Right lobe of liver (tissue), 6 donors: Measurements from ENCODE around the gene RHO. TPM values are rescaled to one million over a fixed set of nuclear protein-coding genes. Genes with fewer than 3 reads are reported as not detected.
A peak's percentile ranks its signal among the peaks of the same experiment; 100 is the strongest.
"Not testable (repeated sequence)": the region's sequence is repeated elsewhere in the genome, so short reads cannot be mapped to it uniquely, and the experiment has no call there.

Source experiments
- ATAC-seq, 4 donors: fragments of 200-7000 bp; cut with Tn5 transposase; one replicate each; pipeline ENCODE4 v1.9.1; 2020; ENCODE audit warnings: mild to moderate bottlenecking in 4 of 4, moderate library complexity in 4 of 4
- DNase-seq, 3 donors: peaks; one replicate each; pipeline ENCODE4 v3.0.0-alpha.2; 2020
- H3K27ac ChIP-seq, 3 donors: fragments of 200-600 bp; one replicate each; pipeline ENCODE4 v1.8.0; 2022
- H3K27me3 ChIP-seq, 2 donors: fragments of 200-600 bp; one replicate each; pipeline ENCODE4 v1.8.0; 2022
- H3K36me3 ChIP-seq, 4 donors: fragments of 200-600 bp; sonication (generic) in 1 of 4; one replicate each; pipeline versions ENCODE4 v1.5.1 to v1.8.0; 2017 to 2022; ENCODE audit warnings: control low read depth in 1 of 4
- H3K4me1 ChIP-seq, 4 donors: fragments of 200-600 bp; sonication (generic) in 1 of 4; one replicate each; pipeline versions ENCODE4 v1.5.1 to v1.8.0; 2017 to 2022; ENCODE audit warnings: control low read depth in 1 of 4
- H3K4me3 ChIP-seq, 3 donors: fragments of 200-600 bp; one replicate each; pipeline ENCODE4 v1.8.0; 2022
- H3K9me3 ChIP-seq, 4 donors: fragments of 200-600 bp; sonication (generic) in 1 of 4; one replicate each; pipeline versions ENCODE4 v1.5.1 to v1.8.0; 2017 to 2022; ENCODE audit warnings: control low read depth in 1 of 4
- CTCF ChIP-seq, 4 donors: fragments of 200-600 bp in 3 of 4; fragments of 450-650 bp in 1 of 4; IDR thresholded peaks; one replicate each; pipeline versions ENCODE4 v1.5.1 to v1.8.0; 2016 to 2022; ENCODE audit warnings: antibody characterized with exemption in 4 of 4, mild to moderate bottlenecking in 2 of 4
- POLR2A ChIP-seq: fragments of 450-650 bp; IDR thresholded peaks from one replicate; pipeline ENCODE4 v1.6.1; 2017; ENCODE audit warnings: antibody characterized with exemption, mild to moderate bottlenecking
- WGBS: methylation state at CpG from one replicate; pipeline ENCODE4 v1.1.6; 2018; ENCODE audit warnings: low coverage, low lambda C conversion rate; ENCODE audit not compliant: insufficient coverage; ENCODE audit errors: missing lambda C conversion rate; 5-methylcytosine and 5-hydroxymethylcytosine counted together
- intact Hi-C, 2 donors: fragments of 100-400 bp; cut with DNase I; formaldehyde crosslinking; loops; one replicate each; pipeline versions ENCODE4 v1.11.2 to v1.14.1; 2022
- total RNA-seq, 6 experiments: library from RNA; depleted of rRNA in 2 of 6; stranded (reverse); fragments of >200 nt in 2 of 6; fragmentation: NEBNext Ultra II Directional in 3 of 6; extraction: Animal tissue kit (Norgen Biotek cat#: 25700) in 3 of 6; gene quantifications; one replicate each; pipeline versions ENCODE4 v1.1.0 to v1.2.4, GENCODE V29; 2016 to 2023
- donor health status: DM: no; HTN: yes; CAD: no.
- donor health status: DM: no; HTN: no; CAD: no.
- donor health status: DM: no; HTN: no; CAD: no.
- donor health status: DM: no; HTN: yes; CAD: no.
- donor health status: DM: no; HTN: yes; CAD: no.

RHO gene
- total RNA-seq, 6 experiments from 2014 or later: not detected

- peak; percentile 82 to 83 (median 83) for DNase-seq
- H3K36me3 ChIP-seq: peaks cover 0 to 5% (median 0%) of the 10 kb centered on the region in 4 donors
- intact Hi-C loops: loop anchor here in 1 of 2 donors (10.0 kb wide), 1 partner anchor 335 kb away; no protein-coding TSS in a partner anchor
- H3K4me3 ChIP-seq: no peak overlapping the region
- ATAC-seq: peak; percentile 91 to 94 (median 93)
- H3K9me3 ChIP-seq: no peaks in the 10 kb centered on the region
- H3K27ac ChIP-seq: peak overlapping the region; percentile 42 to 67 (median 54)
- H3K27me3 ChIP-seq: no peaks in the 10 kb centered on the region
- TF ChIP-seq POLR2A (no peak), CTCF (IDR thresholded peaks at IDR 0.05) (peak; percentile 89 to 93 (median 91))
- peaks cover 0 to 22% (median 4%) of the 10 kb centered on the region in 4 donors for H3K4me1 ChIP-seq
- WGBS: 15% methylated on average over 5 of the region's 5 CpGs
These were observed 38.2 kb upstream of the RHO start for GRCh38 chr3:129490273-129490675.

GRCh38 chr3:129491077-129491476 is 37.4 kb upstream of the RHO start:
- intact Hi-C loops: loop anchor here in 1 of 2 donors (10.0 kb wide), 1 partner anchor 334 kb away; no protein-coding TSS in a partner anchor
- H3K36me3 ChIP-seq, H3K4me3 ChIP-seq, H3K9me3 ChIP-seq, H3K27me3 ChIP-seq: not testable (repeated sequence)
- 43% methylated on average over 3 of the region's 4 CpGs for WGBS
- H3K4me1 ChIP-seq: peaks cover 0 to 22% (median 4%) of the 10 kb centered on the region in 4 donors
- DNase-seq (peak in 1 of 3 donors; percentile 68), ATAC-seq (peak; percentile 13 to 43 (median 40))
- peak overlapping the region in 2 of 3 donors; percentile 54 to 67 for H3K27ac ChIP-seq

GRCh38 chr3:129491794-129492193 is 36.6 kb upstream of the RHO start:
- no peak for ATAC-seq

GRCh38 chr3:129492691-129493090 is 35.7 kb upstream of the RHO start:
- Histone ChIP-seq H3K27ac (no peak overlapping the region), H3K9me3 (no peaks in the 10 kb centered on the region), H3K27me3 (no peaks in the 10 kb centered on the region), H3K4me3 (no peak overlapping the region), H3K36me3 (peaks cover 0 to 5% (median 0%) of the 10 kb centered on the region in 4 donors), H3K4me1 (peaks cover 0 to 11% (median 4%) of the 10 kb centered on the region in 4 donors)
- ATAC-seq: no peak
- 86% methylated on average over 4 of the region's 4 CpGs for WGBS
- DNase-seq: no peak
- intact Hi-C loops: loop anchor here in 1 of 2 donors (10.0 kb wide), 1 partner anchor 332 kb away; no protein-coding TSS in a partner anchor
- TF ChIP-seq CTCF (IDR thresholded peaks at IDR 0.05): no peak
- TF ChIP-seq POLR2A: no peak

More at GRCh38 chr3:129491794-129492193, 36.6 kb upstream of the RHO start:
- no peak for DNase-seq
- peaks cover 0 to 17% (median 4%) of the 10 kb centered on the region in 4 donors for H3K4me1 ChIP-seq
- no peaks in the 10 kb centered on the region for H3K9me3 ChIP-seq
- H3K27me3 ChIP-seq: no peaks in the 10 kb centered on the region
- H3K36me3 ChIP-seq: peaks cover 0 to 5% (median 0%) of the 10 kb centered on the region in 4 donors
- no peak overlapping the region for H3K27ac ChIP-seq
- intact Hi-C loops: loop anchor here in 1 of 2 donors (10.0 kb wide), 1 partner anchor 333 kb away; no protein-coding TSS in a partner anchor
- H3K4me3 ChIP-seq: no peak overlapping the region
- no peak for TF ChIP-seq CTCF (IDR thresholded peaks at IDR 0.05)
- WGBS: 78% methylated on average over 4 of the region's 9 CpGs

GRCh38 chr3:129493206-129493605 is 35.2 kb upstream of the RHO start:
- H3K4me3 ChIP-seq: no peak overlapping the region
- ATAC-seq: no peak
- no peak for DNase-seq
- H3K27ac ChIP-seq: no peak overlapping the region
- H3K36me3 ChIP-seq: peaks cover 0 to 5% (median 0%) of the 10 kb centered on the region in 4 donors
- no peak for TF ChIP-seq POLR2A
- TF ChIP-seq CTCF (IDR thresholded peaks at IDR 0.05): no peak
- H3K27me3 ChIP-seq: no peaks in the 10 kb centered on the region
- intact Hi-C loops: loop anchor here in 1 of 2 donors (10.0 kb wide), 1 partner anchor 332 kb away; no protein-coding TSS in a partner anchor
- 82% methylated on average over 4 of the region's 4 CpGs for WGBS
- no peaks in the 10 kb centered on the region for H3K9me3 ChIP-seq
- H3K4me1 ChIP-seq: peaks cover 0 to 13% (median 4%) of the 10 kb centered on the region in 4 donors

GRCh38 chr3:129494499-129494898 is 33.9 kb upstream of the RHO start:
- intact Hi-C loops: loop anchor here in 1 of 2 donors (10.0 kb wide), 1 partner anchor 330 kb away; no protein-coding TSS in a partner anchor
- Histone ChIP-seq H3K27ac (peak overlapping the region in 1 of 3 donors; percentile 57), H3K4me1 (peaks cover 0 to 22% (median 8%) of the 10 kb centered on the region in 4 donors)
- WGBS: 63% methylated on average over 4 of the region's 5 CpGs
- H3K9me3 ChIP-seq, H3K36me3 ChIP-seq, DNase-seq, ATAC-seq, H3K4me3 ChIP-seq, H3K27me3 ChIP-seq: not testable (repeated sequence)

GRCh38 chr3:129495006-129495639 is 33.3 kb upstream of the RHO start:
- DNase-seq, H3K4me3 ChIP-seq, H3K27me3 ChIP-seq, H3K9me3 ChIP-seq, H3K36me3 ChIP-seq: not testable (repeated sequence)
- ATAC-seq: peak in 3 of 4 donors; percentile 10 to 29 (median 21)
- peaks cover 0 to 28% (median 11%) of the 10 kb centered on the region in 4 donors for H3K4me1 ChIP-seq
- peak overlapping the region in 1 of 3 donors; percentile 21 for H3K27ac ChIP-seq
- WGBS: 67% methylated on average over 1 of the region's 10 CpGs
- intact Hi-C loops: loop anchor here in 1 of 2 donors (10.0 kb wide), 1 partner anchor 330 kb away; no protein-coding TSS in a partner anchor
